ENCODE results near the gene HCFC1. TPM values are rescaled to one million over a fixed set of nuclear protein-coding genes. Genes with fewer than 3 reads are reported as not detected.

HCFC1 gene
- polyA plus RNA-seq, 3 donors: 1.9 to 21.8 (median 3.8) TPM

DNA sequence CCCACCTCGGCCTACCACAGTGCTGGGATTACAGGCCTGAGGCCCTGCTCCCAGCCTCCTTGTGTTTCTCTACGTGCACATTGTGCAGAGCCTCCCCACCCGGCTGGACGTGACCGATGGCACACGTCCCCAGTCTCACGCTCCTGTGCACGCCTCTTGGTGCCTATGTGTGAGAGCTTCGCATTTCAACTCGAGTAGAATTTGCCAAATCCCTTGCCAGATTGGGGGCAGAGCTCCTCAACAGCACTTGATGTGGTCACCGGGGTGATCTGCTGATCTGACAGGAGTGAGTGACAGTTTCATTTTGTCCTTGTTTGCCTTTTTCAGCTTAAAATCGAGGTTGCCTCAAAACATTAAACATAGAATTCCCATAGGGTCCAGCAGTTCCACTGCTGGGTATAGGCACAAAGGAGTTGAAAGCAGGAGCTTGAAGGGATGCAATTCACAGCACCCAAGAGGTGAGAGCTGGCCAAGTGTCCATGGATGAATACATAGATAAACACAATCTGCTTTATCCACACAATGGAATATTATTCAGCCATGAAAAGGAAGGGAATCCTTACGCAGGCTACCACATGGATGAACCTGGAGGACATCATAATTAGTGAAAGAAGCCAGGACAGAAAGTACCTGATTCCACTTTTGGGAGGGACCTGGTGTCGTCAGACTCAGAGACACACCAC, 18.5 kb upstream of the HCFC1 start:
- H3K4me1 Mint-ChIP-seq: peaks cover 19% of the 10 kb centered on the region
- H3K9me3 ChIP-seq (replicated peaks in 1 of 2; ENCODE audit: control insufficient read depth in 1 of 2, insufficient read depth in 1 of 2, low read length in 2 of 2): peaks cover 0 to 6% of the 10 kb centered on the region in 2 donors
- peaks cover 0 to 63% (median 0%) of the 10 kb centered on the region in 3 donors for H3K27me3 Mint-ChIP-seq (ENCODE audit: low read depth in 3 of 3)
- WGBS (ENCODE audit: insufficient coverage): 100% methylated on average over 2 of the region's 14 CpGs
- peak overlapping the region in 2 of 7 donors; percentile 53 to 71 for H3K27ac Mint-ChIP-seq
- no peak overlapping the region for H3K4me2 ChIP-seq (replicated peaks; ENCODE audit: extremely low read depth, low read length, poor library complexity, severe bottlenecking)
- no peak overlapping the region for H3K27ac ChIP-seq (ENCODE audit: low read depth in 1 of 2, low read length in 2 of 2)
- intact Hi-C loops (cut with micrococcal nuclease): no loop called here
- peaks cover 0 to 22% (median 4%) of the 10 kb centered on the region in 7 donors for H3K9me3 Mint-ChIP-seq
- no peak overlapping the region for H3K9ac ChIP-seq (ENCODE audit: insufficient read depth, low read length, poor library complexity, severe bottlenecking)
- no peaks in the 10 kb centered on the region for H3K36me3 Mint-ChIP-seq
- no peaks in the 10 kb centered on the region for H4K20me1 ChIP-seq (ENCODE audit: insufficient read depth, low read length)
- no peaks in the 10 kb centered on the region for H3K79me2 ChIP-seq (ENCODE audit: insufficient read depth, low read length)
- H3K27me3 ChIP-seq (ENCODE audit: control insufficient read depth in 2 of 2, insufficient read depth in 2 of 2, low read length in 2 of 2): no peaks in the 10 kb centered on the region
- no peak for DNase-seq
- TF ChIP-seq, protein P1, sequence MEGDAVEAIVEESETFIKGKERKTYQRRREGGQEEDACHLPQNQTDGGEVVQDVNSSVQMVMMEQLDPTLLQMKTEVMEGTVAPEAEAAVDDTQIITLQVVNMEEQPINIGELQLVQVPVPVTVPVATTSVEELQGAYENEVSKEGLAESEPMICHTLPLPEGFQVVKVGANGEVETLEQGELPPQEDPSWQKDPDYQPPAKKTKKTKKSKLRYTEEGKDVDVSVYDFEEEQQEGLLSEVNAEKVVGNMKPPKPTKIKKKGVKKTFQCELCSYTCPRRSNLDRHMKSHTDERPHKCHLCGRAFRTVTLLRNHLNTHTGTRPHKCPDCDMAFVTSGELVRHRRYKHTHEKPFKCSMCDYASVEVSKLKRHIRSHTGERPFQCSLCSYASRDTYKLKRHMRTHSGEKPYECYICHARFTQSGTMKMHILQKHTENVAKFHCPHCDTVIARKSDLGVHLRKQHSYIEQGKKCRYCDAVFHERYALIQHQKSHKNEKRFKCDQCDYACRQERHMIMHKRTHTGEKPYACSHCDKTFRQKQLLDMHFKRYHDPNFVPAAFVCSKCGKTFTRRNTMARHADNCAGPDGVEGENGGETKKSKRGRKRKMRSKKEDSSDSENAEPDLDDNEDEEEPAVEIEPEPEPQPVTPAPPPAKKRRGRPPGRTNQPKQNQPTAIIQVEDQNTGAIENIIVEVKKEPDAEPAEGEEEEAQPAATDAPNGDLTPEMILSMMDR (IDR thresholded peaks at IDR 0.05): no peak
- no peak overlapping the region for H3K4me3 Mint-ChIP-seq
- H3K4me3 ChIP-seq (replicated peaks in 1 of 3; ENCODE audit: low read depth in 2 of 3, low read length in 3 of 3): no peak overlapping the region
- H2AFZ ChIP-seq (ENCODE audit: insufficient read depth, low read depth, low read length, poor library complexity, severe bottlenecking): no peak overlapping the region
- H3K36me3 ChIP-seq (replicated peaks in 1 of 2; ENCODE audit: control insufficient read depth in 1 of 2, insufficient read depth in 2 of 2, low read length in 2 of 2): no peaks in the 10 kb centered on the region
- peaks cover 22 to 24% of the 10 kb centered on the region in 2 donors for H3K4me1 ChIP-seq (ENCODE audit: control insufficient read depth in 1 of 2, insufficient read depth in 2 of 2, low read length in 2 of 2)

DNA sequence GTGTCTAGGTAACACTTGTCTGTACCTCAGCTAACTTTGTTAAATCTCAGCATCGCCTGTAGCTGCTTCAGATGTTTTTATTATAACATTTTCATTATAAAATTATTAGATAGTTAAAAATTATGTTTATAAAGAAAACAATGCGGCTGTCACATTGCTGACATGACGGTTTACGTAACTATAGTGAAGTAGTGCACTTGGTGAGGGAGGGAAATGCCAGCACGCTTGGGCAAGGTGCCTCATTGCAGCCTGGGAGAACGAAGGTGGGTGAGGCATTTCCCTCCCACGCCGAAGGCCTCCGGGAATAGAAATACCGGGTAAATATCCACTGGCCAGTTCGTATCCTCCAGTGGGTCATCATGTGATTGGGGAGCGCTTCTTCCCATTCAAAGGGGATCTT, 16.9 kb upstream of the HCFC1 start:
- Histone ChIP-seq H3K9ac (ENCODE audit: insufficient read depth, low read length, poor library complexity, severe bottlenecking) (no peak overlapping the region), H3K27me3 (ENCODE audit: control insufficient read depth in 2 of 2, insufficient read depth in 2 of 2, low read length in 2 of 2) (no peaks in the 10 kb centered on the region), H3K27ac (ENCODE audit: low read depth in 1 of 2, low read length in 2 of 2) (no peak overlapping the region), H2AFZ (ENCODE audit: insufficient read depth, low read depth, low read length, poor library complexity, severe bottlenecking) (no peak overlapping the region), H4K20me1 (ENCODE audit: insufficient read depth, low read length) (peaks cover 8% of the 10 kb centered on the region), H3K79me2 (ENCODE audit: insufficient read depth, low read length) (no peaks in the 10 kb centered on the region), H3K4me3 (replicated peaks in 1 of 3; ENCODE audit: low read depth in 2 of 3, low read length in 3 of 3) (no peak overlapping the region), H3K36me3 (replicated peaks in 1 of 2; ENCODE audit: control insufficient read depth in 1 of 2, insufficient read depth in 2 of 2, low read length in 2 of 2) (no peaks in the 10 kb centered on the region), H3K9me3 (replicated peaks in 1 of 2; ENCODE audit: control insufficient read depth in 1 of 2, insufficient read depth in 1 of 2, low read length in 2 of 2) (peaks cover 0 to 6% of the 10 kb centered on the region in 2 donors), H3K4me2 (replicated peaks; ENCODE audit: extremely low read depth, low read length, poor library complexity, severe bottlenecking) (no peak overlapping the region), H3K4me1 (ENCODE audit: control insufficient read depth in 1 of 2, insufficient read depth in 2 of 2, low read length in 2 of 2) (peaks cover 38 to 41% of the 10 kb centered on the region in 2 donors)
- H3K27me3 Mint-ChIP-seq (ENCODE audit: low read depth in 3 of 3): peaks cover 0 to 63% (median 0%) of the 10 kb centered on the region in 3 donors
- 100% methylated on average over 1 of the region's 12 CpGs for WGBS (ENCODE audit: insufficient coverage)
- peaks cover 0 to 22% (median 4%) of the 10 kb centered on the region in 7 donors for H3K9me3 Mint-ChIP-seq
- peaks cover 34% of the 10 kb centered on the region for H3K4me1 Mint-ChIP-seq
- H3K4me3 Mint-ChIP-seq: no peak overlapping the region
- TF ChIP-seq, protein P1 (IDR thresholded peaks at IDR 0.05): no peak
- DNase-seq: no peak
- peaks cover 0 to 2% of the 10 kb centered on the region in 2 donors for H3K36me3 Mint-ChIP-seq
- intact Hi-C loops (cut with micrococcal nuclease): no loop called here
- no peak overlapping the region for H3K27ac Mint-ChIP-seq

Measured in CD14-positive monocyte (primary cell).